ENCODE data around the gene NKX1-2. TPM values are rescaled to one million over a fixed set of nuclear protein-coding genes. Genes with fewer than 3 reads are reported as not detected.
"Not testable (repeated sequence)": the region's sequence is repeated elsewhere in the genome, so short reads cannot be mapped to it uniquely, and the experiment has no call there.

The NKX1-2 gene
- total RNA-seq, 1 experiment from 2014 or later: not detected

DNA sequence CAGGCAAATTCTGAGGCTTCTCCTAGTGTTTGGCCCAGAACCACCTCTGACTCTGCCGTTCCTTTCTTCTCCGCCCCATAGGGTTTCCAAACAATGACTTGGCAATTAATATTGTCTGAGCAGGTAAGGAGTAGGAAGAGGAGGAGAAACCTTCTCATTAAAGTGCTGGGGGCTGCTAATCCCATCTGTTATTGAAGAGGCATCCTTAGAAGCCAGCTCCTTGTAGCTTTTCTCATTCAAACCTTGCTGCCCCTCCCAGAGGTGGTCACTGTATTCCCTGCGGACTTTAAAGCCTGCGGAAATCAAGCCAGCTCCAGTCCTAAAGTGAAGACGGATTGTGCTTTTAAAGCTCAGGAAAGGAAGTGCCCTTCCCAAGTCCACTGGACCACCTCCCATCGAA is 1.4 kb upstream of the NKX1-2 start:
- Histone ChIP-seq H2AFZ (ENCODE audit: low read length) (no peak overlapping the region), H3K4me1 (ENCODE audit: low read length) (no peaks in the 10 kb centered on the region), H3K9ac (ENCODE audit: low read length) (no peak overlapping the region), H3K4me2 (ENCODE audit: low read depth, low read length, poor library complexity, severe bottlenecking) (no peak overlapping the region), H3K36me3 (ENCODE audit: insufficient read depth, low read length) (no peaks in the 10 kb centered on the region), H3K27me3 (ENCODE audit: low read length) (no peaks in the 10 kb centered on the region), H3K79me2 (ENCODE audit: low read length) (no peaks in the 10 kb centered on the region), H3K9me2 (replicated peaks; ENCODE audit: insufficient read depth, low read length) (no peaks in the 10 kb centered on the region), H3K4me3 (ENCODE audit: low read length) (no peak overlapping the region), H3K27ac (ENCODE audit: low read length) (no peak overlapping the region), H4K20me1 (ENCODE audit: insufficient read depth, low read depth, low read length) (no peaks in the 10 kb centered on the region), H3K9me3 (ENCODE audit: low read length) (no peaks in the 10 kb centered on the region)
- DNase-seq: no peak

DNA sequence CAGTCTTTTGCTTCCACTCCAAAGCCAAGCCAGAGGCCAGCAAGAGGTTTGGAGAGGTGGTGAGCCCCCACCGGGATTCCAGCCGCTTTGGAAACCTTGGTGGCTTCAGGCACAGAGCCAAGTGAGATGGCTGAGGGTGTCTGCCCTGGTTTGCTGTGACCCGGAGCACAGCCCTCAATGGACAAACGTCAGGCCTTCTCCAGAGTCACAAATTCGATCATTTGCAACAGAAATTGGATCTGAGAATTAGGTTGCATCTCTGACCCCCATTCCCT is 885 bp upstream of the NKX1-2 start:
- no peaks in the 10 kb centered on the region for H3K9me2 ChIP-seq (replicated peaks; ENCODE audit: insufficient read depth, low read length)
- no peak for DNase-seq
- no peak overlapping the region for H3K9ac ChIP-seq (ENCODE audit: low read length)
- no peaks in the 10 kb centered on the region for H4K20me1 ChIP-seq (ENCODE audit: insufficient read depth, low read depth, low read length)
- H3K4me1 ChIP-seq (ENCODE audit: low read length): no peaks in the 10 kb centered on the region
- H3K4me3 ChIP-seq (ENCODE audit: low read length): no peak overlapping the region
- H3K27me3 ChIP-seq (ENCODE audit: low read length): no peaks in the 10 kb centered on the region
- no peaks in the 10 kb centered on the region for H3K9me3 ChIP-seq (ENCODE audit: low read length)
- no peaks in the 10 kb centered on the region for H3K79me2 ChIP-seq (ENCODE audit: low read length)
- H3K27ac ChIP-seq (ENCODE audit: low read length): no peak overlapping the region
- no peak overlapping the region for H2AFZ ChIP-seq (ENCODE audit: low read length)
- no peak overlapping the region for H3K4me2 ChIP-seq (ENCODE audit: low read depth, low read length, poor library complexity, severe bottlenecking)
- H3K36me3 ChIP-seq (ENCODE audit: insufficient read depth, low read length): no peaks in the 10 kb centered on the region

DNA sequence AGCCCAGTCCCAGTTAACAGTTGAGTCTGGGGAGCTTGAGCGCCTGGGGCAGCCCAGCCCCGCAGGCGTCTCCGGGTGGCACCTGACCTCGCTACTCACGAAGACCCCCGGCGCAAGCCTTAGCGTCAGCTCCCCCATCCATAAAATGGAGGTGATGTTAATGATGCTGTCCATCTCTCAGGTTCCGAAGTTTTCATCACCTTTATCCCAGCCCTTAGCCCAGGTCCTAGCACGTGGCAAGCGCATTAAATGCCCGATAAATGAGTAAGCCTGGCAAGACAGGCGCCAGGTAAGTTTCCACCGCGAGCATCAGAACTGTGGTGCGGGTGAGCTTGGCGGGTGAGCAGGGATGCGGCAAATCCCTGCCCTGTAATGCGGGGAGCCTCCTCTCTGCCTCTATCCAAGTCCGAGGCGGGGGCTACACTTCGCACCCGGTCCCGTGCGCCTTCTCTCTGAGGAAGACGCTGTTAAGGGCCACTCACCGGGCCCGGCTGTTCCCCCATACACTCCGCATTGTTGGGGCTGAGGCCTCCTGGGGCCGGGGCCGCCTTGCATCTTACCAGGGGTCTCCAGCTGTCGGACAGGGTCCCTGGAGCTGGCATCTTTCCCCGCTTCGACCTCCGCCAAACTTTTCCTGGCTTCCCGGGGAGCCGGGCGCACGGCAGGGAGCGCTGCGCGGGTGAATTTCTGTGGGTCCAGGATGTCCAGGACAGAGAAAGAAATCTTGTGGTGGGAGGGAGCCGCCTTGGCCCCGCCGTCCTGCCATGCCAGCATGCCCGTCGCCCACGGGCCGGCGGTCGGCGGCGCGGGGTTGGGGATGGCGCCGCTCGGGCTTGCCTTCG is 444 bp downstream of the NKX1-2 start:
- no peak overlapping the region for H3K4me2 ChIP-seq (ENCODE audit: low read depth, low read length, poor library complexity, severe bottlenecking)
- no peak overlapping the region for H3K9ac ChIP-seq (ENCODE audit: low read length)
- H4K20me1 ChIP-seq (ENCODE audit: insufficient read depth, low read depth, low read length): no peaks in the 10 kb centered on the region
- H3K27me3 ChIP-seq (ENCODE audit: low read length): no peaks in the 10 kb centered on the region
- H3K79me2 ChIP-seq (ENCODE audit: low read length): no peaks in the 10 kb centered on the region
- no peaks in the 10 kb centered on the region for H3K9me2 ChIP-seq (replicated peaks; ENCODE audit: insufficient read depth, low read length)
- no peaks in the 10 kb centered on the region for H3K36me3 ChIP-seq (ENCODE audit: insufficient read depth, low read length)
- DNase-seq: no peak
- no peak overlapping the region for H2AFZ ChIP-seq (ENCODE audit: low read length)
- H3K4me3 ChIP-seq (ENCODE audit: low read length): no peak overlapping the region
- no peaks in the 10 kb centered on the region for H3K4me1 ChIP-seq (ENCODE audit: low read length)
- H3K27ac ChIP-seq (ENCODE audit: low read length): no peak overlapping the region
- H3K9me3 ChIP-seq (ENCODE audit: low read length): no peaks in the 10 kb centered on the region

DNA sequence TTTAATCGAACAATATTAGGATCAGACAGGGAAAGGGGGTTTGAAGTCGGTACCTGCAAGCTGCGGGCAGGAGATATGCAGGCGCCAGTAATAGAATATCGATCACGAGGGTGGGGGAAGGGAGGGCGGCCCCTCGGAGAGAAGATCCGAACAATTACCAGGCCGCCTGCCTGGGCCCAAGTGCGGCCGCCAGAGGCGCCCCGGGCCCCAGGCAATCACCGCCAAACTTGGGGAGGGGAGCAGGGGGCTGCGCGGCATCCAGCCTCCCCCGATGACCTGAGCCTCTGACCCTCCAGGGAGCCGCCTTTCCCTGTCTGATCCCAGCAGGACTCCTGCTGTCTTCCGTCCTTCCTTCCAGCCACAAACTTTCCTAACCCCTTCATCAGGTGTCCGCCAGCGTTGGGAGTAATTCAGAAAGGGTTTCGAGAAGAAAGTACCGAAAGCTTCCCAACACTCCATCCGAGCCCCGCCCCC is 1.1 kb downstream of the NKX1-2 start:
- H3K4me2 ChIP-seq (ENCODE audit: low read depth, low read length, poor library complexity, severe bottlenecking): no peak overlapping the region
- no peaks in the 10 kb centered on the region for H3K27me3 ChIP-seq (ENCODE audit: low read length)

DNA sequence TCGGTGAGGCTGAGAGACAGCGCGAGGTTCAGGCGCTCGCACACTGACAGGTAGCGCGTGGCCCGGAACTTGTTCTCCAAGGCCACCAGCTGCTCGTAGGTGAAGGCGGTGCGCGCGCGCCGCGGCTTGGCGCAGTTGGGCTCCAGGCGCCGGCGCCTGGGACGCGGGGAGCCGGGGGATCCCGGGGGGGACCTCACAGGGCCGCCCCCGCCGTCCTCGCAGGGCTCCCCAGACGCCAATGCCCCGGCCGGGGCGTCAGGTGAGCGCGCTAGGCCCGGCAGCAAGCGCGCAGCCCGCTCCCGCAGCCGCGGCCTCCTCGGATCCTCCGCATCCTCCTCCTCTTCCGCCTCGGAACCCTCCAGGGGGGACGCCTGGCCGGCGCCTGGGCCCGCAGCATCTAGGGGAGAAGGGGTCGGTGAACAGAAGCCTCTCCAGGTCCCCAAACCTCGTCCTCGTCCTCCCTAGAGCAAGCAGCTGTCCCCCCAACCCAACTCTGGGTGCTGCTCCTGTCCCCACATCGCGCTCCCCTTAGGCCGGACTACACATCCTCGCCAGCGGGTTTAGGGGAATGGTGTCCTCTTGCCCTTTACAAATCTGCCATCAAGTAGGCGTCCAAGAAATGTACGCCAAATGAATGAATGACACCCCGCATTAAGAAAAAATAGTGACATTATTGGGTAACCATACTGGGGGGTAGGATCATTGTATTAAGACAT is 1.9 kb downstream of the NKX1-2 start:
- H3K4me3 ChIP-seq (ENCODE audit: low read length): no peak overlapping the region
- H4K20me1 ChIP-seq (ENCODE audit: insufficient read depth, low read depth, low read length): no peaks in the 10 kb centered on the region
- no peaks in the 10 kb centered on the region for H3K36me3 ChIP-seq (ENCODE audit: insufficient read depth, low read length)
- no peaks in the 10 kb centered on the region for H3K4me1 ChIP-seq (ENCODE audit: low read length)
- H3K79me2 ChIP-seq (ENCODE audit: low read length): no peaks in the 10 kb centered on the region
- no peaks in the 10 kb centered on the region for H3K27me3 ChIP-seq (ENCODE audit: low read length)
- DNase-seq: no peak
- H3K9me3 ChIP-seq (ENCODE audit: low read length): no peaks in the 10 kb centered on the region
- H3K27ac ChIP-seq (ENCODE audit: low read length): no peak overlapping the region
- H3K9ac ChIP-seq (ENCODE audit: low read length): no peak overlapping the region
- H2AFZ ChIP-seq (ENCODE audit: low read length): no peak overlapping the region
- H3K4me2 ChIP-seq (ENCODE audit: low read depth, low read length, poor library complexity, severe bottlenecking): no peak overlapping the region
- no peaks in the 10 kb centered on the region for H3K9me2 ChIP-seq (replicated peaks; ENCODE audit: insufficient read depth, low read length)

More for the DNA sequence above, 1.1 kb downstream of the NKX1-2 start:
- no peaks in the 10 kb centered on the region for H3K9me3 ChIP-seq (ENCODE audit: low read length)
- no peak for DNase-seq
- H3K79me2 ChIP-seq (ENCODE audit: low read length): no peaks in the 10 kb centered on the region
- no peaks in the 10 kb centered on the region for H3K9me2 ChIP-seq (replicated peaks; ENCODE audit: insufficient read depth, low read length)
- no peak overlapping the region for H3K4me3 ChIP-seq (ENCODE audit: low read length)
- no peaks in the 10 kb centered on the region for H3K4me1 ChIP-seq (ENCODE audit: low read length)
- no peaks in the 10 kb centered on the region for H4K20me1 ChIP-seq (ENCODE audit: insufficient read depth, low read depth, low read length)
- no peaks in the 10 kb centered on the region for H3K36me3 ChIP-seq (ENCODE audit: insufficient read depth, low read length)
- H2AFZ ChIP-seq (ENCODE audit: low read length): no peak overlapping the region
- H3K27ac ChIP-seq (ENCODE audit: low read length): no peak overlapping the region
- no peak overlapping the region for H3K9ac ChIP-seq (ENCODE audit: low read length)

DNA sequence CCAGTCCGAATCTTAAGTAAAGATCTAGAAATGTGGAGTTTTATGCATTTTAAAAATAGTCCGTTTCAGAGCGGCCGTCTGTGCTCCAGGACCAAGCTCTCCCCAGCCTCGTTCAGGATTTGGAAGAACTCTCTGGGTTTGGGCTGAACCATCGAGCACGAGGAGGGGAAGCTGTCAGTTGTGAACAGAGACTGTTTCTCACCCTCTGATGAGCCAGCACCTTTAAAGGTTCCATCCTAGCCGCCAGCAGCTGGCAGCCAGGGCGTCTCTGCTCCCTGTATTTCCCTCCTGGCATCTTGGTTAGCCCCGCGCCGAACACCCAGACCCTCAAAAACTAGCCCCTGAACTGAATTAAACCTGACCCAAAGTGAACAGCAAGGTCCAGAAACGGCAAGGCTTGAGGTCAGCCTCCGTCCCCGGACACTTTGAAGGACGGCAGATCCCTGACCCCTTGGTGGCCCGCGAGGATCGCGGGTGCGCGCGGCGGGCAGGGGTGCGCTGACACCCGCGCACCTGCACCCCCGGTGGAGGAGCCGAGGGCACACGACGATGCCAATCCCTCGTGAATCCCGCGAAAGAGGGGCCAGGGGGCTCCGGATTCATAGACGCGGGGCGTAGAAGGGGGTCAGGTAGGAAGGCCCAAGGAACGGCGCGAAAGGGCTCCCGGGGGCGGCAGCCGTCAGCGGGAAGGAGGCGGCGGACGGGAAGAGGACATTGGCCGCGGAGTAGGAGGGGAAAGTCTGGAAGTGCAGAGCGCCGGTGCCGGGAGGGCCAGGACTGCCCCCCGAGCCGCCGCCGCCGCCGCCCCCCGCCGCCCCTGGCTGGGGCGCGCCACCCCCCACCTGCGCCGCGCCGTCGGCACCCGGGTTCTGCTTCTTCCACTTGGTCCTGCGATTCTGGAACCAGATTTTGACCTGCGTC is 2.7 kb downstream of the NKX1-2 start:
- H3K4me2 ChIP-seq (ENCODE audit: low read depth, low read length, poor library complexity, severe bottlenecking): no peak overlapping the region
- no peak overlapping the region for H2AFZ ChIP-seq (ENCODE audit: low read length)
- no peak for DNase-seq
- no peaks in the 10 kb centered on the region for H4K20me1 ChIP-seq (ENCODE audit: insufficient read depth, low read depth, low read length)
- no peak overlapping the region for H3K4me3 ChIP-seq (ENCODE audit: low read length)
- no peaks in the 10 kb centered on the region for H3K4me1 ChIP-seq (ENCODE audit: low read length)
- H3K27me3 ChIP-seq (ENCODE audit: low read length): no peaks in the 10 kb centered on the region
- no peak overlapping the region for H3K9ac ChIP-seq (ENCODE audit: low read length)
- H3K27ac ChIP-seq (ENCODE audit: low read length): no peak overlapping the region
- no peaks in the 10 kb centered on the region for H3K79me2 ChIP-seq (ENCODE audit: low read length)
- H3K36me3 ChIP-seq (ENCODE audit: insufficient read depth, low read length): no peaks in the 10 kb centered on the region
- no peaks in the 10 kb centered on the region for H3K9me3 ChIP-seq (ENCODE audit: low read length)
- H3K9me2 ChIP-seq (replicated peaks; ENCODE audit: insufficient read depth, low read length): no peaks in the 10 kb centered on the region

DNA sequence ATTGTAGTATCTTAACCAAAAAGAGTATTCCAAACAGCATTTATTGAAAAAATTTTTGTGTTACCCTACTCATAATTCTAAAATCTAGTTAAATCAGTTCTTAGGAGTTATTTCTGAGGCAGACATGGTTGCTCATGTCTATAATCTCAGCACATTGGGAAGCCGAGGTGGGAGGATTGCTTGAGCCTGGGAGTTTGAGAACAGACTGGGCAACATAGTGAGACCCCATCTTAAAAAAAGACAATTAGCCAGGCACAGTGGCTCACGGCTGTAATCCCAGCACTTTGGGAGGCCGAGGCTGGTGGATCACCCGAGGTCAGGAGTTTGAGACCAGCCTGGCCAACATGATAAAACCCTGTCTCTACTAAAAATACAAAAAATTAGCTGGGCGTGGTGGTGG is 8.1 kb downstream of the NKX1-2 start:
- H3K9me3 ChIP-seq (ENCODE audit: low read length); H3K4me2 ChIP-seq (ENCODE audit: low read depth, low read length, poor library complexity, severe bottlenecking); H3K9ac ChIP-seq (ENCODE audit: low read length); H3K4me3 ChIP-seq (ENCODE audit: low read length); H4K20me1 ChIP-seq (ENCODE audit: insufficient read depth, low read depth, low read length); H3K27me3 ChIP-seq (ENCODE audit: low read length); H3K9me2 ChIP-seq (replicated peaks; ENCODE audit: insufficient read depth, low read length); H2AFZ ChIP-seq (ENCODE audit: low read length); H3K27ac ChIP-seq (ENCODE audit: low read length); H3K79me2 ChIP-seq (ENCODE audit: low read length); H3K36me3 ChIP-seq (ENCODE audit: insufficient read depth, low read length); DNase-seq: not testable (repeated sequence)
- H3K4me1 ChIP-seq (ENCODE audit: low read length): peaks cover 33% of the 10 kb centered on the region

DNA sequence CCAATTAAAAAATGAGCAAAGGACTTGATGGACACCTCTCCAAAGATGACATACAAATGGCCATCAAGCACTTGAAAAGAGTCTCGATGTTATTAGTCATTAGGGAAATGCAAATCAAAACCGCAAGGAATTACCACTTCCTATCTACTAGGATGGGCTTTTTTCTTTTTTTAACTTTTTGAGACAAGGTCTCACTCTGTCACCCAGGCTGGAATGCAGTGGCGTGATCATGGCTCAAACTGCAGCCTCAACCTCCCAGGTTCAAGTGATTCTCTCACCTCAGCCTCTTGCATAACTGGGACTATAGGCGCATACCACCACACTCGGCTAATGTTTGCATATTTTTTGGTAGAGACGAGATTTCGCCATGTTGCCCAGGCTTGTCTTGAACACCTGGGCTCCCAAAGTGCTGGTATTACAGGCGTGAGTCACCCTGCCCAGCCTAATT is 13.6 kb downstream of the NKX1-2 start:
- peak; percentile 85 for DNase-seq
- Histone ChIP-seq H3K4me3 (ENCODE audit: low read length) (peak overlapping the region; percentile 46), H3K4me2 (ENCODE audit: low read depth, low read length, poor library complexity, severe bottlenecking) (peak overlapping the region; percentile 73), H3K36me3 (ENCODE audit: insufficient read depth, low read length) (no peaks in the 10 kb centered on the region), H3K4me1 (ENCODE audit: low read length) (peaks cover 46% of the 10 kb centered on the region), H3K27me3 (ENCODE audit: low read length) (no peaks in the 10 kb centered on the region), H2AFZ (ENCODE audit: low read length) (peak overlapping the region; percentile 74; the same call in 1 of the 2 replicates), H3K79me2 (ENCODE audit: low read length) (no peaks in the 10 kb centered on the region), H4K20me1 (ENCODE audit: insufficient read depth, low read depth, low read length) (no peaks in the 10 kb centered on the region), H3K9me3 (ENCODE audit: low read length) (no peaks in the 10 kb centered on the region), H3K9ac (ENCODE audit: low read length) (peak overlapping the region; percentile 32; the same call in 1 of the 2 replicates), H3K27ac (ENCODE audit: low read length) (peak overlapping the region; percentile 76), H3K9me2 (replicated peaks; ENCODE audit: insufficient read depth, low read length) (no peaks in the 10 kb centered on the region)
